ENCODE results near the gene PACSIN2.

PACSIN2 gene

DNA sequence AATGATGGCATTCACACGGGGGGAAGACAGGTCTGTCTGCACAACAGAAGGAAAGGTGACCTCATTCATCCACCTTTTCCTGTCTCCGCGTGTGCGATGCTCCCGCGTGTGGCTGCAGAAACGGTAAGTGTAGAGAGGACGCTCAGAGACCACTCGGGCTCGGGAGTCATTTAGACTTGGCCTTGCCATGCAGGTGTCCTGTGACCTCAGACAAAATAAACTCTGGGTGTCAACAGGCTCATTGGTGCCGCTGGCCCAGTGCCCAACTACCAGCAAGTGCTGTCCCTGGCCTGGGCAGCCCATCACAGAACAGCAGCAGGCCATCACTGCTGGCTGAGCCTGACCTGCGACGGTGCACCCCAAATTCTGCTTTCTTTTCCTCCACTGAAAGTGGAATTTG, 109.7 kb downstream of the PACSIN2 start:
- DNase-seq (ENCODE audit: low read depth): no peak
- no peak overlapping the region for H3K4me3 ChIP-seq (ENCODE audit: control insufficient read depth, low read depth, low read length)
- TF ChIP-seq, protein P1, sequence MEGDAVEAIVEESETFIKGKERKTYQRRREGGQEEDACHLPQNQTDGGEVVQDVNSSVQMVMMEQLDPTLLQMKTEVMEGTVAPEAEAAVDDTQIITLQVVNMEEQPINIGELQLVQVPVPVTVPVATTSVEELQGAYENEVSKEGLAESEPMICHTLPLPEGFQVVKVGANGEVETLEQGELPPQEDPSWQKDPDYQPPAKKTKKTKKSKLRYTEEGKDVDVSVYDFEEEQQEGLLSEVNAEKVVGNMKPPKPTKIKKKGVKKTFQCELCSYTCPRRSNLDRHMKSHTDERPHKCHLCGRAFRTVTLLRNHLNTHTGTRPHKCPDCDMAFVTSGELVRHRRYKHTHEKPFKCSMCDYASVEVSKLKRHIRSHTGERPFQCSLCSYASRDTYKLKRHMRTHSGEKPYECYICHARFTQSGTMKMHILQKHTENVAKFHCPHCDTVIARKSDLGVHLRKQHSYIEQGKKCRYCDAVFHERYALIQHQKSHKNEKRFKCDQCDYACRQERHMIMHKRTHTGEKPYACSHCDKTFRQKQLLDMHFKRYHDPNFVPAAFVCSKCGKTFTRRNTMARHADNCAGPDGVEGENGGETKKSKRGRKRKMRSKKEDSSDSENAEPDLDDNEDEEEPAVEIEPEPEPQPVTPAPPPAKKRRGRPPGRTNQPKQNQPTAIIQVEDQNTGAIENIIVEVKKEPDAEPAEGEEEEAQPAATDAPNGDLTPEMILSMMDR (conservative IDR thresholded peaks at IDR 0.05; ENCODE audit: control insufficient read depth, insufficient read depth, low read depth, low read length): no peak

DNA sequence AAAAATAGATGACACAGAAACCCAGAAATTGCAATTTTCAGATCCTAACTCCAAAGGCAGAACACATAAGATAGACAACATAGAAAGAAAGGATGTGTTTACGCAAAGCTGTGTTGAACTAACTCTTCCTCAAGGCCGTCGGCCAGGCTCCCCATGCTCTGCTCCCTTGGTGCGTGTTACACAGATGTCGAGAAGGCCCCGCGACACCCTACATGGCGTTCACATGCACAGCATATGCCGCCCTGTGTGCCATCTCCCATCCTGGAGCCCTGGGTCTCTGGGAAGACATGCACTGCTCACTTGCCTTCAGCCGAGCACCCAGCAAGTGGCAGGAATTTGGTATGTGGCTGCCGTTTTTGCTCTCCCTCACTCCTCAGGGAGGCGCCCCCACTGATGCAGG, 110.9 kb downstream of the PACSIN2 start:
- no peak for DNase-seq (ENCODE audit: low read depth)
- TF ChIP-seq, protein P1 (conservative IDR thresholded peaks at IDR 0.05; ENCODE audit: control insufficient read depth, insufficient read depth, low read depth, low read length): no peak
- H3K4me3 ChIP-seq (ENCODE audit: control insufficient read depth, low read depth, low read length): no peak overlapping the region

DNA sequence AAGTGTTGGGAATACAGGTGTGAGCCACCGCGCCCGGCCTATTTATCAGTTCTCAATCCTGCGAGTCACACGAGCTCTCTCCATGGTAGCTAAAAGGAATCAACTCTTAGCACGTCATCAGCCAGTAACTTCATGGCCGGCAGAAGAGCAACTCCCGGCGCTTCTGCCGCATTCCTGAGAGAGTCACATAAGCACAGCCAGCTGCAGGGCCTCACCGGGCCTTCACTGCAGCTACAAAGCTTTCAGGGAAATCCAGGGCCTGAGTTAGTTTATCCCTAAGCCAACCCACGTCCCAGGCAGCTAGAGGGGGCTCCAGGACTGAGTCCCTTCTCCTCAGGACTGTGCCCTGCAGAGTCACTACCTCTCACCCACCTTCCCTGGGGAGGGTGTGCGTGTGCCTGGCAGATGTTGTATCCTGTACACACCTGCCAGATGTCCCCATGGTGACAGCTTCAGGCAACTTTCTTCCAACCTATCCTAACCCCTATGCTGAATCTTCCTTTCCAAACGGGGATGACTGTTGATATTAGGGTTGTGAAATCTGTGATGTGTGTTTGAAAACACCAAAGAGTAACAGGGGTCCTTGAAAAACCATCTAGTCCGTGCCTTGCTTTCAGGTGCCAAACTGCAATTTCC, 112.0 kb downstream of the PACSIN2 start:
- H3K4me3 ChIP-seq (ENCODE audit: control insufficient read depth, low read depth, low read length): no peak overlapping the region
- DNase-seq (ENCODE audit: low read depth): peak; percentile 15
- TF ChIP-seq, protein P1 (conservative IDR thresholded peaks at IDR 0.05; ENCODE audit: control insufficient read depth, insufficient read depth, low read depth, low read length): no peak

DNA sequence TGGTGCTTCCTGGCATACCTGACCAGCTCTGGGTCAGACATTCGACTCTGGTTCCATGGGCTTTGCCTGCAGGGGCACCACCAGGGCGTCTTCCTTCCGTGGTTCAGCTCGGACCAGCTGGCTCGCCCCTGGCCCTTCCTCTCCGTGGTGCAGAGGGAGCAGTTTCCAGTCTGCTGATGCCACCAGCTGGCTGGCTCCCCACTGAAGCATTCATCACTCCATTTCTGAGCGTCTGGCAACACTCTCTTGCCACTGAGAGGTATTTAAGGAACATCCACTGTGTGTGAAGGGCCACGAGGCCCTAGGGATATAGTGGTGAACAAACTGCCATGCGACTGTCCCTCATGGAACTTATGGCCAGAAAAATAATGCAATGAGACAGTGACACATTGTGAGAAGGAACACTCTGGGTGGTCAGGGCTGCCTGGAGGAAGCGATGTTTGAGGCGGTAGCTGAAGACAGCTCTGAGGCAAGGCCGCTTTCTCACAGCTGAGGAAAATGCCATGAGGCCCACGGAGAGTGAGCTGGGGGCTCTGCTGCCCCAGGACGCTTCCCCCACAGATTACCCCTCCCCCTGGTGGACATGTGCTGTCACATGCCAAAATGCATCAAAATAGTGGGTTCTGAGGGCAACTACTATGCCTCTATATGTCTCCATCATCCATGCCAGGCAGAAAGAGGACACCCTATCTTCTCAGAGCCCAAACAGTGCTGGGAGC, 113.0 kb downstream of the PACSIN2 start:
- H3K4me3 ChIP-seq (ENCODE audit: control insufficient read depth, low read depth, low read length): no peak overlapping the region
- no peak for DNase-seq (ENCODE audit: low read depth)

DNA sequence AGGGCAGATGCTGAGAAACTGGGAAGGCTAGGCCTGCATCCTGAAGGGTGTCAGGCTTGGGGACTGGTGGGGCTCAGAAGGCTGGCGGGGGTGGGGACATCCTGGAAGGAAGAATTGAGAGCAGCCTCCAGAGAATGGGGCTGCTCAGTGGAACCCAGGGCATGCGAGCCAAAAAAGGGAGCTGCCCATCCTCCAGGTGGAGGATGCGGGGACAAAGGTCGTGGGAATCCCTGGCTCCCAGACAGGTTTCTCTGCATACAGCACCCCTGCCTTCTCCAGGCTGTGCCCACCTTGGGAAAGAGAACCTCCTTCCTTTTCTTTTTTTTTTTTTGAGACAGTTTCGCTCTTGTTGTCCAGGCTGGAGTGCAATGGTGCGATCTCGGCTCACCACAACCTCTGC, 117.0 kb downstream of the PACSIN2 start:
- TF ChIP-seq, protein P1 (conservative IDR thresholded peaks at IDR 0.05; ENCODE audit: control insufficient read depth, insufficient read depth, low read depth, low read length): no peak
- H3K4me3 ChIP-seq (ENCODE audit: control insufficient read depth, low read depth, low read length): no peak overlapping the region
- DNase-seq (ENCODE audit: low read depth): no peak

More for the DNA sequence above, 113.0 kb downstream of the PACSIN2 start:
- TF ChIP-seq, protein P1 (conservative IDR thresholded peaks at IDR 0.05; ENCODE audit: control insufficient read depth, insufficient read depth, low read depth, low read length): peak; percentile 19

DNA sequence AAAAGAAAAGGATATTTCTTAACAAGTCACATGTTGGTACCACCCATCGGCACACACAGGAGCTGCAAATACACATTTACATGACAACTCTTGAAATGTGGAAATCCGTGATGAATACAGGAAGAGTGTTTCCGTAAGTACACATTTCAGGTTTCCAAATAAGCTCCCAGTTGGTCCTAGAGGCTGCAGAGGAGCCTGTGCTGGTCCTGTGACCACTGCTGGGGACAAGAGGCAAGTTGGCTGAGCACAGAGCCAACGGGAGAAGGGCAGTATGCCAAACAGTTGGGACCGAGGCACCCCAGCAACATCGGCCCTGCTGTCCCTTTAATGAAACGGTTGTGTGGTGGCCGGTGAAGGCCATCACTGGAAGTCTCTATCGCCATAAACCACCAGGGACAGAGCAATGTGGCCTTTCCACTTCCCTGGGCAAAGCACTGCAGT, 119.4 kb downstream of the PACSIN2 start:
- DNase-seq (ENCODE audit: low read depth): no peak
- TF ChIP-seq, protein P1 (conservative IDR thresholded peaks at IDR 0.05; ENCODE audit: control insufficient read depth, insufficient read depth, low read depth, low read length): no peak
- no peak overlapping the region for H3K4me3 ChIP-seq (ENCODE audit: control insufficient read depth, low read depth, low read length)
